A549 (cell line): Measurements from ENCODE around the gene ANKRD13A. TPM values are rescaled to one million over a fixed set of nuclear protein-coding genes. Genes with fewer than 3 reads are reported as not detected.

Experiments used
- ATAC-seq, 2 experiments: fragments of 200-7000 bp in 1 of 2; fragments of >200 bp in 1 of 2; cut with Nextera tagmentation in 1 of 2; cut with Tn5 transposase in 1 of 2; 3 replicates each; pipeline versions ENCODE4 v1.8.0 to v1.9.1; 2018 to 2020; ENCODE audit warnings: mild to moderate bottlenecking in 1 of 2, moderate library complexity in 1 of 2
- CTCF ChIA-PET: fragments of 300-600 bp; sonication (Branson Sonifier 250); formaldehyde crosslinking; extraction: SDS; loops from one replicate; lab custom pipeline; 2021; ENCODE audit warnings: antibody characterized with exemption, inconsistent platforms; lab: Yijun Ruan, JAX
- POLR2A ChIA-PET: fragments of 350-600 bp; formaldehyde crosslinking; extraction: SDS; loops from one replicate; lab custom pipeline; 2021; ENCODE audit warnings: antibody characterized with exemption, inconsistent platforms; lab: Yijun Ruan, JAX
- DNase-seq, 2 experiments: peaks; one replicate each; pipeline versions ENCODE4 v3.0.0 to v3.0.0-alpha.2; 2011 to 2016; ENCODE audit warnings: low read depth in 1 of 2, low spot score in 1 of 2
- FAIRE-seq: peaks from 2 replicates; lab custom pipeline; 2011; peaks lifted over from hg19 to GRCh38; lab: Jason Lieb, UNC
- H3K27ac ChIP-seq, 2 experiments: fragments of >200 bp; sonication (Bioruptor Twin); formaldehyde crosslinking; 3 replicates each; pipeline ENCODE4 v1.5.1; 2016 to 2017
- H3K4me1 ChIP-seq: fragments of >200 bp; sonication (Bioruptor Twin); formaldehyde crosslinking; 3 replicates; pipeline ENCODE4 v1.6.1; 2016
- H3K4me2 ChIP-seq: fragments of >200 bp; sonication (Bioruptor Twin); formaldehyde crosslinking; 3 replicates; pipeline ENCODE4 v1.6.1; 2016
- H3K4me3 ChIP-seq: fragments of >200 bp; sonication (Bioruptor Twin); formaldehyde crosslinking; 3 replicates; pipeline ENCODE4 v1.5.1; 2016
- H3K9me3 ChIP-seq: fragments of >200 bp; sonication (Bioruptor Twin); formaldehyde crosslinking; 3 replicates; pipeline ENCODE4 v1.6.1; 2016
- CTCF ChIP-seq: fragments of >200 bp; sonication (Bioruptor Twin); formaldehyde crosslinking; IDR thresholded peaks from 3 replicates; pipeline ENCODE4 v1.5.1; 2016
- E2F6 ChIP-seq: IDR thresholded peaks from 2 replicates; pipeline ENCODE4 v1.6.1; 2012; ENCODE audit warnings: low read depth, borderline replicate concordance
- EHMT2 ChIP-seq: fragments of 200-600 bp; sonication (generic); IDR thresholded peaks from 2 replicates; pipeline ENCODE4 v1.6.1; 2016; ENCODE audit warnings: antibody characterized with exemption, low read depth, mild to moderate bottlenecking, moderate library complexity
- ELK1 ChIP-seq: fragments of 150-350 bp; IDR thresholded peaks from 2 replicates; pipeline ENCODE4 v1.6.1; 2014; ENCODE audit warnings: low read depth, mild to moderate bottlenecking, low read length
- EP300 ChIP-seq, 2 experiments: fragments of >200 bp; sonication (Bioruptor Twin); formaldehyde crosslinking; IDR thresholded peaks; 2 replicates in 1 of 2; 3 replicates in 1 of 2; pipeline ENCODE4 v1.6.1; 2016 to 2017
- FOSB ChIP-seq: fragments of 250-450 bp; sonication (Bioruptor Pico); IDR thresholded peaks from 2 replicates; pipeline ENCODE4 v1.5.0; 2020; ENCODE audit warnings: mild to moderate bottlenecking, moderate library complexity
- FOXS1 ChIP-seq: fragments of 250-450 bp; sonication (Bioruptor Pico); IDR thresholded peaks from 2 replicates; pipeline ENCODE4 v1.5.0; 2020; ENCODE audit warnings: mild to moderate bottlenecking, moderate library complexity
- HES2 ChIP-seq: fragments of >200 bp; sonication (Bioruptor Twin); formaldehyde crosslinking; IDR thresholded peaks from 2 replicates; pipeline ENCODE4 v1.6.1; 2016
- HOXB13 ChIP-seq: fragments of 250-450 bp; sonication (Bioruptor Pico); IDR thresholded peaks from 2 replicates; pipeline ENCODE4 v1.5.0; 2020; ENCODE audit warnings: low read depth, mild to moderate bottlenecking, moderate library complexity
- JUNB ChIP-seq: fragments of >200 bp; sonication (Bioruptor Twin); formaldehyde crosslinking; IDR thresholded peaks from 2 replicates; pipeline ENCODE4 v1.6.1; 2016
- MAFK ChIP-seq: fragments of 450-650 bp; IDR thresholded peaks from 2 replicates; pipeline ENCODE4 v1.6.1; 2014; ENCODE audit not compliant: partially characterized antibody
- POLR2AphosphoS2 ChIP-seq: conservative IDR thresholded peaks from 2 replicates; pipeline ENCODE4 v1.6.1; 2012; ENCODE audit warnings: low read length, improper control_type of control experiment, inconsistent platforms
- REST ChIP-seq: fragments of 200-600 bp; sonication (generic); IDR thresholded peaks from 2 replicates; pipeline ENCODE4 v1.6.1; 2016; ENCODE audit warnings: antibody characterized with exemption, mild to moderate bottlenecking, moderate library complexity
- RNF2 ChIP-seq: fragments of 200-600 bp; sonication (generic); IDR thresholded peaks from 2 replicates; pipeline ENCODE4 v1.6.1; 2016; ENCODE audit warnings: low read depth, mild to moderate bottlenecking, antibody characterized with exemption, moderate library complexity, borderline replicate concordance
- TFCP2L1 ChIP-seq: fragments of 250-450 bp; sonication (Bioruptor Pico); IDR thresholded peaks from 2 replicates; pipeline ENCODE4 v1.5.0; 2021; ENCODE audit warnings: mild to moderate bottlenecking
- TP53 ChIP-seq: fragments of 250-450 bp; sonication (Bioruptor Pico); IDR thresholded peaks from 2 replicates; pipeline ENCODE4 v1.5.0; 2021; ENCODE audit warnings: mild to moderate bottlenecking, moderate library complexity
- USF2 ChIP-seq: fragments of 450-650 bp; IDR thresholded peaks from 2 replicates; pipeline ENCODE4 v1.6.1; 2014; ENCODE audit warnings: antibody characterized with exemption
- ZFP36 ChIP-seq: fragments of 450-650 bp; IDR thresholded peaks from 2 replicates; pipeline ENCODE4 v1.6.1; 2014; ENCODE audit warnings: borderline replicate concordance; ENCODE audit not compliant: partially characterized antibody
- WGBS: methylation state at CpG from one replicate; pipeline ENCODE4 v1.1.6; 2017; ENCODE audit errors: missing lambda C conversion rate; 5-methylcytosine and 5-hydroxymethylcytosine counted together
- polyA plus RNA-seq, 4 experiments: library from polyadenylated mRNA; depleted of rRNA in 3 of 4; stranded (reverse); fragments of >200 nt; fragmentation: RNase III in 1 of 4; extraction: RNeasy Plus Mini Kit Qiagen cat#74134 plus additional on column Dnase treatment in 1 of 4; gene quantifications; 2 replicates in 3 of 4; 3 replicates in 1 of 4; pipeline ENCODE4 v1.2.3, GENCODE V29; 2011 to 2017

The ANKRD13A gene
- polyA plus RNA-seq, 2 of the 4 experiments (the other 2 are of a cell fraction) = 12.1 to 23.8 TPM

- ChIA-PET CTCF (interaction anchor here (0.8 to 0.9 kb wide), 2 partner anchors 19 to 36 kb away, joined by 3 read pairs; no protein-coding TSS in a partner anchor), POLR2A (no interaction called here)
- no peak for DNase-seq
- no peak overlapping the region for H3K4me3 ChIP-seq
- H3K9me3 ChIP-seq = no peaks in the 10 kb centered on the region
- 79% methylated on average over 4 of the region's 4 CpGs for WGBS
- no peak for ATAC-seq
- H3K4me2 ChIP-seq = no peak overlapping the region
- no peak for TF ChIP-seq FOXS1 (CRISPR knock-in tag)
- no peak for TF ChIP-seq HOXB13 (CRISPR knock-in tag)
- no peak for TF ChIP-seq RNF2
- no peak for TF ChIP-seq POLR2AphosphoS2
- no peak for TF ChIP-seq TP53 (CRISPR knock-in tag)
- no peak for TF ChIP-seq REST
- TF ChIP-seq TFCP2L1 (CRISPR knock-in tag) = no peak
- TF ChIP-seq EHMT2 = no peak
- no peak for TF ChIP-seq JUNB
- no peak for TF ChIP-seq CTCF
- no peak for TF ChIP-seq ZFP36
- TF ChIP-seq USF2 = no peak
- TF ChIP-seq E2F6 = no peak
- TF ChIP-seq HES2 = no peak
- no peak for FAIRE-seq
- no peak overlapping the region for H3K27ac ChIP-seq
- H3K4me1 ChIP-seq = no peaks in the 10 kb centered on the region
Observed at GRCh38 chr12:109963743-109964429, 35.3 kb upstream of the ANKRD13A start.

GRCh38 chr12:109966546-109966945 lies 32.7 kb upstream of the ANKRD13A start:
- Histone ChIP-seq H3K9me3 (no peaks in the 10 kb centered on the region), H3K27ac (no peak overlapping the region), H3K4me1 (no peaks in the 10 kb centered on the region), H3K4me3 (no peak overlapping the region), H3K4me2 (no peak overlapping the region)
- 83% methylated on average over 4 of the region's 4 CpGs for WGBS
- TF ChIP-seq MAFK = no peak
- TF ChIP-seq RNF2 = no peak
- no peak for TF ChIP-seq E2F6
- TF ChIP-seq EP300 (IDR thresholded peaks at IDR 0.05) = no peak
- TF ChIP-seq ELK1 = no peak
- TF ChIP-seq FOSB = no peak
- ChIA-PET CTCF (no interaction called here), POLR2A (no interaction called here)
- FAIRE-seq (no peak), DNase-seq (no peak), ATAC-seq (no peak)
